ENCODE measurements around the gene HAVCR2. TPM values are rescaled to one million over a fixed set of nuclear protein-coding genes. Genes with fewer than 3 reads are reported as not detected.

The HAVCR2 gene
- total and polyA plus RNA-seq, 9 of the 15 experiments (the other 6 are each of a cell fraction or from before 2014, with no cell fraction given), result 0.04 to 0.11 (median 0.06) TPM; not detected in 5

GRCh38 chr5:157132281-157132612, 23.4 kb upstream of the HAVCR2 start:
- FAIRE-seq (no peak), ATAC-seq (no peak), DNase-seq (ENCODE audit: extremely low read depth in 1 of 4, low spot score in 3 of 4) (no peak)
- H3K9me1 ChIP-seq (ENCODE audit: control insufficient read depth, insufficient read depth, low read length), result no peaks in the 10 kb centered on the region
- no peaks in the 10 kb centered on the region for H3K79me2 ChIP-seq (ENCODE audit: control insufficient read depth, insufficient read depth, low read length)
- H3K27me3 ChIP-seq (ENCODE audit: control insufficient read depth in 2 of 2, insufficient read depth in 2 of 2, low read length in 2 of 2), result no peaks in the 10 kb centered on the region
- H3K4me2 ChIP-seq (ENCODE audit: insufficient read depth, low read length), result no peak overlapping the region
- H3K4me3 ChIP-seq, result no peak overlapping the region
- H2AFZ ChIP-seq (ENCODE audit: low read depth, low read length), result no peak overlapping the region
- BruUV-seq (replicated peaks), result no TSS peak
- intact Hi-C loops (cut with micrococcal nuclease) (loop anchor here (5.0 kb wide), 1 partner anchor 1995 kb away; no protein-coding TSS in a partner anchor), in situ Hi-C loops (cut with MboI) (loop anchor here (10.0 kb wide), 1 partner anchor 1997 kb away; no protein-coding TSS in a partner anchor)
- H3K4me1 ChIP-seq (replicated peaks in 1 of 2; ENCODE audit: control insufficient read depth in 2 of 2, insufficient read depth in 2 of 2, low read length in 2 of 2), result no peaks in the 10 kb centered on the region; a peak in 1 of 5 replicates
- H3K9ac ChIP-seq (ENCODE audit: insufficient read depth in 1 of 2, low read depth in 2 of 2, low read length in 2 of 2), result no peak overlapping the region
- no peak overlapping the region for H3K27ac ChIP-seq (ENCODE audit: extremely low read depth, low read depth, low read length)
- TF ChIP-seq NEUROD1 (IDR thresholded peaks at IDR 0.05; ENCODE audit: borderline replicate concordance, low read depth, low read length, partially characterized antibody), result no peak
- no peak for TF ChIP-seq TEAD4 (IDR thresholded peaks at IDR 0.05; ENCODE audit: low read length)
- TF ChIP-seq TEAD4 (CRISPR knock-in tag; IDR thresholded peaks at IDR 0.05; ENCODE audit: borderline replicate concordance), result no peak
- no peak for TF ChIP-seq U2AF1 (optimal IDR thresholded peaks at IDR 0.05; ENCODE audit: low read depth, low read length)
- no peak for TF ChIP-seq ETS1 (conservative IDR thresholded peaks at IDR 0.05; ENCODE audit: control insufficient read depth, low read depth, low read length)
- no peak for TF ChIP-seq CREBBP (IDR thresholded peaks at IDR 0.05; ENCODE audit: low read depth, low read length)
- TF ChIP-seq NCOA2 (IDR thresholded peaks at IDR 0.05; ENCODE audit: partially characterized antibody in 2 of 2), result no peak
- TF ChIP-seq ZNF121 (CRISPR knock-in tag; conservative IDR thresholded peaks at IDR 0.05), result no peak
- no peak for TF ChIP-seq HDGF (IDR thresholded peaks at IDR 0.05)
- no peak for TF ChIP-seq EGR1 (conservative IDR thresholded peaks at IDR 0.05)
- TF ChIP-seq TAF9B (IDR thresholded peaks at IDR 0.05; ENCODE audit: partially characterized antibody), result no peak
- TF ChIP-seq CBFA2T3 (IDR thresholded peaks at IDR 0.05), result no peak
- no peak for TF ChIP-seq SAFB2 (IDR thresholded peaks at IDR 0.05; ENCODE audit: borderline replicate concordance, low read depth, low read length, severe bottlenecking)
- no peak for TF ChIP-seq ELF1 (tag; IDR thresholded peaks at IDR 0.05)
- no peak for TF ChIP-seq SOX6 (IDR thresholded peaks at IDR 0.05)
- TF ChIP-seq GTF2E2 (tag; IDR thresholded peaks at IDR 0.05), result no peak
- WGBS (ENCODE audit: insufficient coverage, low coverage, missing lambda C conversion rate), result 0% methylated on average over 1 of the region's 1 CpG
- no peaks in the 10 kb centered on the region for H4K20me1 ChIP-seq (replicated peaks; ENCODE audit: control insufficient read depth, insufficient read depth, low read length)
- ChIA-PET POLR2A (interaction anchor here (0.6 kb wide), 2 partner anchors 357 to 600 kb away, joined by 4 to 5 read pairs; no protein-coding TSS in a partner anchor), CTCF (ENCODE audit: low intra/inter-chr PET ratio) (no interaction called here)
- H3K36me3 ChIP-seq (ENCODE audit: control insufficient read depth, insufficient read depth, low read length), result no peaks in the 10 kb centered on the region
- no peaks in the 10 kb centered on the region for H3K9me3 ChIP-seq (replicated peaks; ENCODE audit: control insufficient read depth, insufficient read depth, low read depth, low read length)

Data from K562 (cell line).